B cell (primary cell): ENCODE results near the gene KLF16. TPM values are rescaled to one million over a fixed set of nuclear protein-coding genes. Genes with fewer than 3 reads are reported as not detected.

ENCODE experiments used
- ATAC-seq: fragments of 200-7000 bp; cut with Tn5 transposase; one replicate; pipeline ENCODE4 v1.10.0; 2021; ENCODE audit warnings: low read depth, mild to moderate bottlenecking, moderate number of reproducible peaks, moderate library complexity
- CTCF ChIA-PET: fragments of 350-600 bp; sonication (Branson Sonifier 250); formaldehyde crosslinking; loops from one replicate; lab custom pipeline; 2021; ENCODE audit warnings: antibody characterized with exemption, inconsistent platforms; lab: Charles Lee
- POLR2A ChIA-PET: fragments of 350-600 bp; sonication (Branson Sonifier 250); formaldehyde crosslinking; loops from one replicate; lab custom pipeline; 2021; ENCODE audit warnings: antibody characterized with exemption; lab: Charles Lee
- DNase-seq: peaks from one replicate; pipeline ENCODE4 v3.0.0; 2013
- H2AFZ ChIP-seq: 2 replicates; pipeline ENCODE4 v1.6.1; 2012; ENCODE audit warnings: mild to moderate bottlenecking, low read depth, low read length; ENCODE audit not compliant: insufficient read depth, poor library complexity, severe bottlenecking
- H3K27ac ChIP-seq, 2 donors: 1 replicate in 1 of 2; 2 replicates in 1 of 2; pipeline ENCODE4 v1.5.1; 2012 to 2013; ENCODE audit warnings: low read length in 2 of 2, mild to moderate bottlenecking in 2 of 2, moderate library complexity in 1 of 2
- H3K27me3 ChIP-seq, 4 experiments: fragments of 200-600 bp in 1 of 4; sonication (generic) in 1 of 4; replicated peaks in 1 of 4; 1 replicate in 2 of 4; 2 replicates in 2 of 4; pipeline versions ENCODE4 v1.6.1 to v1.7.0; 2013 to 2016; ENCODE audit warnings: low read length in 3 of 4, mild to moderate bottlenecking in 2 of 4, mixed read lengths in 1 of 4, moderate library complexity in 1 of 4; ENCODE audit not compliant: insufficient read depth in 4 of 4, control insufficient read depth in 3 of 4; ENCODE audit errors: control extremely low read depth in 1 of 4
- H3K36me3 ChIP-seq, 2 experiments: replicated peaks in 1 of 2; 1 replicate in 1 of 2; 2 replicates in 1 of 2; pipeline versions ENCODE4 v1.6.1 to v1.7.1; 2013; ENCODE audit warnings: low read length in 1 of 2; ENCODE audit not compliant: insufficient read depth in 2 of 2, control insufficient read depth in 1 of 2; ENCODE audit errors: control extremely low read depth in 1 of 2, extremely low read depth in 1 of 2
- H3K4me1 ChIP-seq, 2 donors: fragments of 200-600 bp in 1 of 2; sonication (generic) in 1 of 2; 1 replicate in 1 of 2; 2 replicates in 1 of 2; pipeline versions ENCODE4 v1.5.1 to v1.6.1; 2013 to 2017; ENCODE audit warnings: low read length in 2 of 2; ENCODE audit not compliant: control insufficient read depth in 2 of 2, insufficient read depth in 2 of 2
- H3K4me2 ChIP-seq: replicated peaks from 2 replicates; pipeline ENCODE3; 2012; ENCODE audit warnings: mild to moderate bottlenecking, low read depth, low read length; ENCODE audit not compliant: poor library complexity, severe bottlenecking
- H3K4me3 ChIP-seq, 5 experiments: fragments of 200-600 bp in 1 of 5; sonication (generic) in 1 of 5; 1 replicate in 3 of 5; 2 replicates in 2 of 5; pipeline versions ENCODE4 v1.5.1 to v1.7.0; 2011 to 2016; ENCODE audit warnings: low read length in 4 of 5, mild to moderate bottlenecking in 4 of 5, low read depth in 2 of 5, control low read depth in 1 of 5, moderate library complexity in 1 of 5; ENCODE audit not compliant: insufficient read depth in 1 of 5; ENCODE audit errors: control extremely low read depth in 1 of 5, extremely low read depth in 1 of 5
- H3K79me2 ChIP-seq: fragments of 200-600 bp; sonication (generic); one replicate; pipeline ENCODE4 v1.6.0; 2016; ENCODE audit warnings: low read length; ENCODE audit not compliant: control insufficient read depth, insufficient read depth
- H3K9ac ChIP-seq: fragments of 200-600 bp; sonication (generic); 2 replicates; pipeline ENCODE4 v1.6.1; 2017; ENCODE audit warnings: mild to moderate bottlenecking, low read length, moderate library complexity
- H3K9me3 ChIP-seq, 3 donors: one replicate each; pipeline versions ENCODE4 v1.6.1 to v1.7.1; 2013; ENCODE audit warnings: low read length in 2 of 3; ENCODE audit not compliant: control insufficient read depth in 2 of 3, insufficient read depth in 1 of 3; ENCODE audit errors: control extremely low read depth in 1 of 3
- H4K20me1 ChIP-seq: 2 replicates; pipeline ENCODE4 v1.6.0; 2012; ENCODE audit warnings: mild to moderate bottlenecking, low read length; ENCODE audit not compliant: insufficient read depth, control insufficient read depth, poor library complexity, severe bottlenecking
- H3K27ac Mint-ChIP-seq: one replicate; pipeline ENCODE4 v1.8.0; 2021; ENCODE audit warnings: mixed read lengths
- H3K27me3 Mint-ChIP-seq: one replicate; pipeline ENCODE4 v1.8.0; 2021; ENCODE audit warnings: mixed read lengths
- H3K4me1 Mint-ChIP-seq: one replicate; pipeline ENCODE4 v1.8.0; 2021; ENCODE audit warnings: mixed read lengths
- H3K4me3 Mint-ChIP-seq: one replicate; pipeline ENCODE4 v1.8.0; 2021; ENCODE audit warnings: mixed read lengths
- H3K9me3 Mint-ChIP-seq: one replicate; pipeline ENCODE4 v1.8.0; 2022; ENCODE audit warnings: mixed read lengths; ENCODE audit not compliant: insufficient read depth
- EZH2 ChIP-seq: IDR thresholded peaks from 2 replicates; pipeline ENCODE4 v1.6.1; 2012; ENCODE audit warnings: borderline replicate concordance, low read depth, mild to moderate bottlenecking, moderate library complexity, low read length; ENCODE audit not compliant: insufficient read depth, poor library complexity, severe bottlenecking
- WGBS: methylation state at CpG from one replicate; pipeline ENCODE4 v1.1.5; 2013; ENCODE audit warnings: missing lambda C conversion rate; ENCODE audit not compliant: insufficient coverage; 5-methylcytosine and 5-hydroxymethylcytosine counted together
- intact Hi-C: fragments of 100-400 bp; cut with micrococcal nuclease; formaldehyde crosslinking; loops from one replicate; pipeline ENCODE4 v1.10.0; 2022
- polyA plus RNA-seq: library from polyadenylated mRNA; depleted of rRNA; stranded (reverse); fragments of >200 nt; gene quantifications from 2 replicates; pipeline ENCODE4 v1.2.3, GENCODE V29; 2012
- total RNA-seq, 2 donors: library from RNA; stranded (reverse); fragments of 120-200 nt in 1 of 2; gene quantifications; 1 replicate in 1 of 2; 2 replicates in 1 of 2; pipeline versions ENCODE4 v1.2.3 to v1.2.4, GENCODE V29; 2013 to 2022
- TF ChIP-seq, protein P1 (sequence below): fragments of 200-600 bp; IDR thresholded peaks from one replicate; pipeline ENCODE4 v1.8.0; 2022; ENCODE audit warnings: antibody characterized with exemption, mild to moderate bottlenecking

The KLF16 gene
- total and polyA plus RNA-seq, 2 donors (not counting 1 experiment from before 2014, with no cell fraction given), result 29.7 to 49.0 TPM

DNA sequence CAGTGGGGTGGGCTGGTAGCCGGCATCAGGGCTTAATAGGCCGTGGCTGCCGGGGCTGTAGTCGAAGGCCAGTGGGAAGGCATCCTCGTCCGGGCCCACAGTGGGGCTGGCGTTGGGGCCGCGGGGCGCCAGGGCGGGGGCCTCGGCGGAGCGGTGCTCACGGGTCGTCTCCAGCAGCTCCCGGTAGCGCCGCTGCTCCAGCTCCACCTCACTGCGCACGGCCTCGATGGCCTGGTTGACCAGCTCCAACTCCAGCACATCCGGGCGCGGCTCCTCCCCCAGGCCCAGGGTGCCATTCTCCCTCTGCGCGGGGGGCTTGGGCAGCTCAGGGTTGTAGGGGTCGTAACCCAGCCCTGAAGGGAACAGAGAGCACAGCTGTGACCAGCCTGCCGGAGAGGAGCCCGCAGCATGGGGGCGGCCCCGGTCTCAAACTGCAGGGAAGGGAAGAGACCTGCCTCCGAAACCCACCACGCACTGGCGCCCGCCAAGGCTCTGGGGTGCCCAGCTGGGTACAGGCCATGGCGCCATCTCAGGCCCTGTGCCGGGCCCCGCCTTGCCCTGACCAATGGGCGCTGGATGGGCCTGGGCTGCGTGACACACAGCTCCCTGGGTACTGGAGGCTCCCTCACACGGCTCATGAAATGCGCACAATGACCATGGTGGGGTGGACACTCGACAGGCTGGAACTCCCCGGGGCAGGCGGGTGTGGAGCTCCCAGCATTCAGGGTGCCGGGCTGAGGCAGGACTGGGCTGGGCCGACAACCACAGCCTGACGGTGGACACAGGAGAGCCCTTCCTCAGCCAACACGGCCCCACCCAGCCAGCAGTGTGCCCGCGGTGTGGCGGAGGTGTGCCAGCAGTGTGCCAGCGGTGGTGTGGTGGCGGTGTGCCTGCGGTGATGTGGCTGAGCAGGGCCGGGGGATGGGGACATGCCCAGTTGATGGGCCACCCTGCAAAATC lies 34.8 kb downstream of the KLF16 start:
- H4K20me1 ChIP-seq, result peaks cover 87% of the 10 kb centered on the region
- H3K4me2 ChIP-seq, result no peak overlapping the region
- intact Hi-C loops, result no loop called here
- CTCF ChIA-PET, result interaction anchor here (0.7 to 6.1 kb wide), 4 partner anchors 10 to 282 kb away, joined by 3 to 57 read pairs (median 6); no protein-coding TSS in a partner anchor
- peaks cover 0 to 43% of the 10 kb centered on the region in 2 experiments for H3K36me3 ChIP-seq
- no peak overlapping the region for H3K27ac ChIP-seq
- H3K9me3 ChIP-seq, result no peaks in the 10 kb centered on the region
- POLR2A ChIA-PET, result no interaction called here
- Mint-ChIP-seq H3K4me1 (peaks cover 4% of the 10 kb centered on the region), H3K9me3 (no peaks in the 10 kb centered on the region), H3K27me3 (no peaks in the 10 kb centered on the region), H3K4me3 (no peak overlapping the region), H3K27ac (no peak overlapping the region)
- TF ChIP-seq EZH2, result no peak
- TF ChIP-seq, protein P1, sequence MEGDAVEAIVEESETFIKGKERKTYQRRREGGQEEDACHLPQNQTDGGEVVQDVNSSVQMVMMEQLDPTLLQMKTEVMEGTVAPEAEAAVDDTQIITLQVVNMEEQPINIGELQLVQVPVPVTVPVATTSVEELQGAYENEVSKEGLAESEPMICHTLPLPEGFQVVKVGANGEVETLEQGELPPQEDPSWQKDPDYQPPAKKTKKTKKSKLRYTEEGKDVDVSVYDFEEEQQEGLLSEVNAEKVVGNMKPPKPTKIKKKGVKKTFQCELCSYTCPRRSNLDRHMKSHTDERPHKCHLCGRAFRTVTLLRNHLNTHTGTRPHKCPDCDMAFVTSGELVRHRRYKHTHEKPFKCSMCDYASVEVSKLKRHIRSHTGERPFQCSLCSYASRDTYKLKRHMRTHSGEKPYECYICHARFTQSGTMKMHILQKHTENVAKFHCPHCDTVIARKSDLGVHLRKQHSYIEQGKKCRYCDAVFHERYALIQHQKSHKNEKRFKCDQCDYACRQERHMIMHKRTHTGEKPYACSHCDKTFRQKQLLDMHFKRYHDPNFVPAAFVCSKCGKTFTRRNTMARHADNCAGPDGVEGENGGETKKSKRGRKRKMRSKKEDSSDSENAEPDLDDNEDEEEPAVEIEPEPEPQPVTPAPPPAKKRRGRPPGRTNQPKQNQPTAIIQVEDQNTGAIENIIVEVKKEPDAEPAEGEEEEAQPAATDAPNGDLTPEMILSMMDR, result no peak
- no peak overlapping the region for H2AFZ ChIP-seq
- DNase-seq (no peak), ATAC-seq (no peak)
- 96% methylated on average over 57 of the region's 57 CpGs for WGBS
- H3K4me1 ChIP-seq, result peaks cover 0 to 10% of the 10 kb centered on the region in 2 donors
- H3K9ac ChIP-seq, result no peak overlapping the region
- no peaks in the 10 kb centered on the region for H3K27me3 ChIP-seq
- H3K4me3 ChIP-seq, result no peak overlapping the region
- H3K79me2 ChIP-seq, result peaks cover 69% of the 10 kb centered on the region
